Brain microvascular endothelial cell (primary cell): ENCODE measurements around the gene KLHL6.
"Not testable (repeated sequence)": the region's sequence is repeated elsewhere in the genome, so short reads cannot be mapped to it uniquely, and the experiment has no call there.

Experiments used
- DNase-seq: peaks from one replicate; pipeline ENCODE4 v3.0.0-alpha.2; 2020
- H3K27ac ChIP-seq: fragments of 250-450 bp; sonication (Bioruptor Pico); 2 replicates; pipeline ENCODE4 v1.5.1; 2020; ENCODE audit warnings: mild to moderate bottlenecking, moderate library complexity
- H3K27me3 ChIP-seq: fragments of 250-450 bp; sonication (Bioruptor Pico); replicated peaks from 2 replicates; pipeline ENCODE4 v1.5.1; 2020; ENCODE audit warnings: mild to moderate bottlenecking
- H3K36me3 ChIP-seq: fragments of 250-450 bp; sonication (Bioruptor Pico); replicated peaks from 2 replicates; pipeline ENCODE4 v1.5.1; 2020; ENCODE audit warnings: mild to moderate bottlenecking
- H3K4me3 ChIP-seq: 2 replicates; pipeline ENCODE4 v1.5.1; 2011; ENCODE audit warnings: low read depth, mild to moderate bottlenecking, control low read depth, low read length, moderate library complexity
- CTCF ChIP-seq: IDR thresholded peaks from 2 replicates; pipeline ENCODE4 v1.5.1; 2011; ENCODE audit warnings: low read depth, mild to moderate bottlenecking, moderate library complexity, low read length, control low read depth, inconsistent platforms; ENCODE audit errors: missing control alignments
- in situ Hi-C: cut with HindIII; loops from 2 replicates; pipeline ENCODE4 v1.10.0; 2017; ENCODE audit warnings: low sequenced_read_pairs, low pct_ligation_motif_present

The KLHL6 gene

GRCh38 chr3:183443395-183444385, 111.8 kb downstream of the KLHL6 start:
- in situ Hi-C loops = no loop called here
- no peak for TF ChIP-seq CTCF
- Histone ChIP-seq H3K27ac (no peak overlapping the region), H3K4me3 (no peak overlapping the region), H3K27me3 (no peaks in the 10 kb centered on the region), H3K36me3 (no peaks in the 10 kb centered on the region)
- no peak for DNase-seq

GRCh38 chr3:183442994-183443393, 112.5 kb downstream of the KLHL6 start:
- no peak for TF ChIP-seq CTCF
- in situ Hi-C loops = no loop called here
- H3K36me3 ChIP-seq = no peaks in the 10 kb centered on the region
- H3K4me3 ChIP-seq = no peak overlapping the region
- no peak for DNase-seq
- H3K27ac ChIP-seq = no peak overlapping the region
- H3K27me3 ChIP-seq = no peaks in the 10 kb centered on the region

GRCh38 chr3:183440521-183440920, 115.0 kb downstream of the KLHL6 start:
- H3K4me3 ChIP-seq, DNase-seq, H3K27ac ChIP-seq, in situ Hi-C loops, H3K27me3 ChIP-seq, H3K36me3 ChIP-seq: not testable (repeated sequence)

- Histone ChIP-seq H3K4me3 (no peak overlapping the region), H3K27ac (no peak overlapping the region), H3K27me3 (no peaks in the 10 kb centered on the region), H3K36me3 (no peaks in the 10 kb centered on the region)
- no peak for DNase-seq
- TF ChIP-seq CTCF = no peak
- in situ Hi-C loops = no loop called here
Measured at GRCh38 chr3:183439515-183439914, 116.0 kb downstream of the KLHL6 start.

GRCh38 chr3:183438735-183439134, 116.8 kb downstream of the KLHL6 start:
- no peak for TF ChIP-seq CTCF
- Histone ChIP-seq H3K27ac (no peak overlapping the region), H3K27me3 (no peaks in the 10 kb centered on the region), H3K4me3 (no peak overlapping the region), H3K36me3 (no peaks in the 10 kb centered on the region)
- in situ Hi-C loops = no loop called here
- DNase-seq = no peak

- DNase-seq = no peak
- Histone ChIP-seq H3K36me3 (no peaks in the 10 kb centered on the region), H3K27ac (no peak overlapping the region), H3K27me3 (peaks cover 3% of the 10 kb centered on the region), H3K4me3 (no peak overlapping the region)
- no peak for TF ChIP-seq CTCF
- in situ Hi-C loops = no loop called here
Measured at GRCh38 chr3:183437666-183438564, 117.6 kb downstream of the KLHL6 start.
